A673 (cell line): Measurements from ENCODE around the gene MRNIP. TPM values are rescaled to one million over a fixed set of nuclear protein-coding genes. Genes with fewer than 3 reads are reported as not detected.

ENCODE experiments used
- BruUV-seq: library from RNA; stranded (reverse); fragments of 400-500 nt; replicated peaks from 2 replicates; lab custom pipeline; 2021; lab: Mats Ljungman, UMichigan
- CTCF ChIA-PET: fragments of 300-600 bp; sonication (Branson Sonifier 250); formaldehyde crosslinking; loops from one replicate; lab custom pipeline; 2022; ENCODE audit warnings: antibody characterized with exemption; lab: Charles Lee
- POLR2A ChIA-PET: fragments of 300-600 bp; sonication (Branson Sonifier 250); formaldehyde crosslinking; loops from one replicate; lab custom pipeline; 2022; ENCODE audit warnings: antibody characterized with exemption; ENCODE audit not compliant: low non-redundant PET; lab: Charles Lee
- DNase-seq: peaks from one replicate; pipeline ENCODE4 v3.0.0-alpha.2; 2015; ENCODE audit warnings: low spot score
- H3K27ac ChIP-seq: fragments of 200-600 bp; sonication (generic); 2 replicates; pipeline ENCODE4 v1.5.1; 2016; ENCODE audit warnings: mixed run types, low read depth, mild to moderate bottlenecking, mixed read lengths, antibody characterized with exemption, low read length; ENCODE audit not compliant: poor library complexity, severe bottlenecking
- H3K27me3 ChIP-seq: fragments of 200-600 bp; sonication (generic); replicated peaks from 2 replicates; pipeline ENCODE4 v1.6.1; 2017; ENCODE audit warnings: mixed run types, low read depth, mild to moderate bottlenecking, mixed read lengths, antibody characterized with exemption, low read length; ENCODE audit not compliant: insufficient read depth, poor library complexity
- H3K36me3 ChIP-seq: fragments of 200-600 bp; sonication (generic); 2 replicates; pipeline ENCODE4 v1.6.1; 2016; ENCODE audit warnings: mixed run types, mild to moderate bottlenecking, mixed read lengths, antibody characterized with exemption, low read length; ENCODE audit not compliant: insufficient read depth, poor library complexity, severe bottlenecking
- H3K4me1 ChIP-seq: fragments of 200-600 bp; sonication (generic); 2 replicates; pipeline ENCODE4 v1.6.1; 2017; ENCODE audit warnings: mixed run types, mild to moderate bottlenecking, mixed read lengths, antibody characterized with exemption, low read length; ENCODE audit not compliant: insufficient read depth, poor library complexity, severe bottlenecking
- H3K4me3 ChIP-seq: fragments of 200-600 bp; sonication (generic); 2 replicates; pipeline ENCODE4 v1.5.1; 2016; ENCODE audit warnings: low read depth, mixed run types, mild to moderate bottlenecking, mixed read lengths, low read length; ENCODE audit not compliant: poor library complexity, severe bottlenecking
- H3K9me3 ChIP-seq: fragments of 200-600 bp; sonication (generic); 2 replicates; pipeline ENCODE4 v1.6.1; 2016; ENCODE audit warnings: mixed run types, low read depth, mild to moderate bottlenecking, mixed read lengths, antibody characterized with exemption, low read length; ENCODE audit not compliant: poor library complexity, severe bottlenecking
- EZH2 ChIP-seq: fragments of 200-600 bp; sonication (generic); IDR thresholded peaks from 2 replicates; pipeline ENCODE4 v1.6.1; 2017; ENCODE audit warnings: borderline replicate concordance, low read depth, mild to moderate bottlenecking, mixed read lengths, antibody characterized with exemption, low read length; ENCODE audit not compliant: poor library complexity, severe bottlenecking
- intact Hi-C: fragments of 100-400 bp; cut with micrococcal nuclease; formaldehyde crosslinking; loops from one replicate; pipeline ENCODE4 v1.10.0; 2022; ENCODE audit not compliant: unreplicated experiment
- total RNA-seq: library from RNA; stranded (reverse); gene quantifications from 2 replicates; pipeline ENCODE4 v1.2.3, GENCODE V29; 2021
- TF ChIP-seq, protein P1 (sequence below): fragments of 300-800, 200-600 bp; sonication (generic); conservative IDR thresholded peaks from 2 replicates; pipeline ENCODE4 v1.5.1; 2017; ENCODE audit warnings: low read depth, mild to moderate bottlenecking, antibody characterized with exemption, low read length, moderate library complexity, mixed read lengths

The MRNIP gene
- total RNA-seq, 1 experiment from 2014 or later = 31.3 TPM

DNA sequence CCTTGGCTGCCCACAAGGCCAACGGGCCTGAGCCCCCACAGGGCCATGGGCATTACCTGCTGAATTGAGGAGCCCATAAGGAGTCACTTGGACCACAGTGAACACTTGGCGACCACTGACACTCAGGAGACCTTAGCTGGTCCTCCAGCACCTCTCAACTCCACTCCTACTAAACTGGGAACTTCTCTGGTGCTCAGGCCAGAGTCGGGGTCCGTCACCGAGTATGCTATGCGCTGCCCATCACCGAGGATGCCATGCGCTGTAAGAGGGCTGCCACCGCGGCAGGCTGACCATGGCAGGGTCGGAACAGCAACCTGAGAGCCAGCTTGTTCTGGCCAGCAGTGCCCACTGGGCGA, 38.5 kb downstream of the MRNIP start:
- H3K4me1 ChIP-seq = peaks cover 16% of the 10 kb centered on the region
- peaks cover 22% of the 10 kb centered on the region for H3K36me3 ChIP-seq
- no peaks in the 10 kb centered on the region for H3K27me3 ChIP-seq
- DNase-seq = no peak
- no peak for TF ChIP-seq EZH2
- ChIA-PET CTCF (no interaction called here), POLR2A (no interaction called here)
- peak overlapping the region; percentile 88 for H3K4me3 ChIP-seq
- BruUV-seq = TSS peak; percentile 86
- H3K27ac ChIP-seq = peak overlapping the region; percentile 93
- H3K9me3 ChIP-seq = no peaks in the 10 kb centered on the region
- intact Hi-C loops = loop anchor here (5.0 kb wide), 1 partner anchor 87 kb away; the partner anchor contains the start of gene TBC1D9B

DNA sequence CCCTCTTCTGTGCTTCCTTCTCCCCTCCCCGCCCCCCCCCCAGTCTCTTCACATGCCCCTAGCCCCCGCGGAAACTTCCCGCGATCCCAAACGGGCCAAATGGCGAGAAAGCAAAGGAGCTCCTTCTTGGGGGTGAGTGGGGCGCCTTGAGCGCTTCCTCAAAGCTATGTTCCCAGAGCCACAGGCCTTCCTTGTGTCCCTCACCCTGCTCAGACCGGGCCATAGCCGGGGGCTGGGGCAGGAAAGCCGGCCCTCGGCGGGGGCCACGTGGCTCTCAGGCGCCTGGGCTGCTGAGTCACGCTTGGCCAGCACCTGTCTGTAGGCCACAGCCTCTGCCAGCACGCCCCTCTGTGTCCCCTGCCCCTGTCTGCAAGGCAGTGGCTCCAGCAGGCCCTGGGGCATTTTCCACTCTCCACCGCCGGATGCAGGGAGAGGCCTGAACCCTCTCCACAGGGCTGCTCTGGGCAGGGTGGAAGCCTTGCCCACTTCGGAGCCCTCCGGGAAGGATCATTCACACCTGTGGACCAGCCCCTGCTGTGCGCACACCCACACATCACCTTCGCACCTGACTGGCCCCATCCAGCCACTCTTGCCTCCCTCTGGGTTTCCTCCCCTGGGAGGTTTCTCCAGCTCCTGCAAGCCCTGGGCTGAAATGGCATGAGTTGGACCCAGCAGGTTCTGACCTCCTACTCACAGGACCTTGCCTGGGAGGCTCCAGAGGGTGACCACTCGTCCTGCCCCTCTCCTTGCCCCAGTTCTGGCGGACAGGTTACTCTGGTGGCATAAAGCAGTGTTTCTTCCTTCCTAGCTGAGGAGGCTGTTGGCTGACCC, 39.1 kb downstream of the MRNIP start:
- Histone ChIP-seq H3K4me3 (no peak overlapping the region), H3K27ac (peak overlapping the region; percentile 93), H3K27me3 (no peaks in the 10 kb centered on the region), H3K4me1 (peaks cover 16% of the 10 kb centered on the region), H3K9me3 (no peaks in the 10 kb centered on the region), H3K36me3 (peaks cover 17% of the 10 kb centered on the region)
- intact Hi-C loops = loop anchor here (5.0 kb wide), 1 partner anchor 88 kb away; the partner anchor contains the start of gene TBC1D9B
- DNase-seq = no peak
- CTCF ChIA-PET = no interaction called here
- no TSS peak for BruUV-seq
- TF ChIP-seq EZH2 = no peak
- TF ChIP-seq, protein P1, sequence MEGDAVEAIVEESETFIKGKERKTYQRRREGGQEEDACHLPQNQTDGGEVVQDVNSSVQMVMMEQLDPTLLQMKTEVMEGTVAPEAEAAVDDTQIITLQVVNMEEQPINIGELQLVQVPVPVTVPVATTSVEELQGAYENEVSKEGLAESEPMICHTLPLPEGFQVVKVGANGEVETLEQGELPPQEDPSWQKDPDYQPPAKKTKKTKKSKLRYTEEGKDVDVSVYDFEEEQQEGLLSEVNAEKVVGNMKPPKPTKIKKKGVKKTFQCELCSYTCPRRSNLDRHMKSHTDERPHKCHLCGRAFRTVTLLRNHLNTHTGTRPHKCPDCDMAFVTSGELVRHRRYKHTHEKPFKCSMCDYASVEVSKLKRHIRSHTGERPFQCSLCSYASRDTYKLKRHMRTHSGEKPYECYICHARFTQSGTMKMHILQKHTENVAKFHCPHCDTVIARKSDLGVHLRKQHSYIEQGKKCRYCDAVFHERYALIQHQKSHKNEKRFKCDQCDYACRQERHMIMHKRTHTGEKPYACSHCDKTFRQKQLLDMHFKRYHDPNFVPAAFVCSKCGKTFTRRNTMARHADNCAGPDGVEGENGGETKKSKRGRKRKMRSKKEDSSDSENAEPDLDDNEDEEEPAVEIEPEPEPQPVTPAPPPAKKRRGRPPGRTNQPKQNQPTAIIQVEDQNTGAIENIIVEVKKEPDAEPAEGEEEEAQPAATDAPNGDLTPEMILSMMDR = no peak
- POLR2A ChIA-PET = no interaction called here

DNA sequence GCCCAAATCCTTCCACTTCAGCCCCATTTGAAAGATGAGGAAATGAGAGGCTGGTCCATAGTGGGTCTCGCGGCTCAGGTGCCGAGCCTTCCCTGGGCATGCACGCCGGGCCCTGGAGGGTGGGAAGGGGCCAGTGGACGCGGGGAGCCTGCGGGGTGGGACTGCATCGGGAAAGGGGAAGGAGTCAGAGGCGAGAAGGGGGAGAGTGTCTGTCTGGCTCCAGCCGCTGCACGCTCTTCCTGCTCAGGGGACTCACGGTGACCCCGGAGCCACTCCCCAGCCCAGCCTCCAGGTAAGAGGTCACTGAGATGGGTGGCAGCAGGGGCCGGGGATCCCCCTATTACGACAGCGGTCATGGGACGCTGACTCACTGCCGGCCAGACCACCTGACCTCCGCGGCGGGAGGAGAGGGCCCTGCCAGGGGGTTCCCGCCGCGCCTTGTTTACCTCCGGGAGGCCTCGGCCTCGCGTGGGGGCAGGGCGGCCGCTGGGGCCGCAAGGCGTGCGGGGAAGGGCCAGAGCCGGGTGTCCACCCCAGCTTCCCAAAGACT, 39.8 kb downstream of the MRNIP start:
- TF ChIP-seq, protein P1 = no peak
- TF ChIP-seq EZH2 = no peak
- Histone ChIP-seq H3K4me3 (no peak overlapping the region), H3K27ac (peak overlapping the region; percentile 93), H3K36me3 (peaks cover 10% of the 10 kb centered on the region), H3K27me3 (no peaks in the 10 kb centered on the region), H3K4me1 (peaks cover 16% of the 10 kb centered on the region), H3K9me3 (no peaks in the 10 kb centered on the region)
- DNase-seq = no peak
- intact Hi-C loops = no loop called here
- ChIA-PET CTCF (no interaction called here), POLR2A (no interaction called here)
- no TSS peak for BruUV-seq
